Kidney (tissue), 14 donors: Measurements from ENCODE around the gene NOD1. TPM values are rescaled to one million over a fixed set of nuclear protein-coding genes. Genes with fewer than 3 reads are reported as not detected.

Experiments used
- DNase-seq, 5 donors: peaks; one replicate each; pipeline ENCODE4 v3.0.0-alpha.2; 2013 to 2020
- FAIRE-seq: peaks from 2 replicates; lab custom pipeline; 2012; peaks lifted over from hg19 to GRCh38; lab: Jason Lieb, UNC
- H3K27ac ChIP-seq, 2 donors: one replicate each; pipeline ENCODE4 v1.7.0; 2013; ENCODE audit warnings: low read depth in 2 of 2, low read length in 2 of 2, inconsistent platforms in 1 of 2
- H3K27me3 ChIP-seq: one replicate; pipeline ENCODE4 v1.7.1; 2013; ENCODE audit warnings: low read length, inconsistent platforms; ENCODE audit not compliant: control insufficient read depth, insufficient read depth
- H3K36me3 ChIP-seq, 3 donors: one replicate each; pipeline versions ENCODE4 v1.7.0 to v1.7.1; 2013; ENCODE audit warnings: low read length in 3 of 3, control low read depth in 1 of 3, inconsistent platforms in 1 of 3; ENCODE audit not compliant: insufficient read depth in 3 of 3, control insufficient read depth in 2 of 3
- H3K4me1 ChIP-seq, 3 donors: one replicate each; pipeline versions ENCODE4 v1.7.0 to v1.7.1; 2013; ENCODE audit warnings: low read length in 3 of 3, inconsistent platforms in 1 of 3, low read depth in 1 of 3; ENCODE audit not compliant: control insufficient read depth in 2 of 3, insufficient read depth in 2 of 3
- H3K4me3 ChIP-seq, 3 donors: one replicate each; pipeline versions ENCODE4 v1.7.0 to v1.8.1; 2013; ENCODE audit warnings: low read length in 3 of 3, control low read depth in 1 of 3, inconsistent platforms in 1 of 3
- H3K9ac ChIP-seq, 3 donors: one replicate each; pipeline versions ENCODE4 v1.7.0 to v1.7.1; 2013; ENCODE audit warnings: low read length in 3 of 3, control low read depth in 1 of 3, inconsistent platforms in 1 of 3
- H3K9me3 ChIP-seq, 3 donors: one replicate each; pipeline versions ENCODE4 v1.7.0 to v1.7.1; 2013; ENCODE audit warnings: low read length in 3 of 3, control low read depth in 1 of 3, inconsistent platforms in 1 of 3; ENCODE audit not compliant: control insufficient read depth in 2 of 3, insufficient read depth in 1 of 3
- intact Hi-C: fragments of 100-400 bp; cut with DNase I; formaldehyde crosslinking; loops from one replicate; pipeline ENCODE4 v1.11.1; 2022
- polyA plus RNA-seq: library from polyadenylated mRNA; stranded (reverse); fragments of 350-450 nt; fragmentation: Illumina TruSeq; extraction: RNeasy Lipid Tissue Mini Kit (QIAGEN cat#74804); gene quantifications from one replicate; pipeline ENCODE4 v1.2.3, GENCODE V29; 2014; ENCODE audit warnings: low read depth, low replicate concordance; ENCODE audit not compliant: insufficient read depth
- total RNA-seq: library from RNA; stranded (reverse); fragmentation: NEBNext Ultra II Directional; extraction: Animal tissue kit (Norgen Biotek cat#: 25700); gene quantifications from one replicate; pipeline ENCODE4 v1.2.1, GENCODE V29; 2021
- TF ChIP-seq, protein P1 (sequence below): IDR thresholded peaks from 3 replicates; pipeline ENCODE4 v1.5.1; 2012; ENCODE audit warnings: mild to moderate bottlenecking, moderate library complexity, borderline replicate concordance; ENCODE audit not compliant: insufficient read depth; ENCODE audit errors: extremely low read depth
- donor health status: control.
- donor health status: control.
- donor health status: control.
- donor health status: control.
- donor health status: control.
- donor health status: DM: yes; HTN: yes; CAD: no.
- donor health status: Normal renal cell carcinoma (clear cell type).

Gene NOD1
- total and polyA plus RNA-seq, 2 donors from 2014 or later = 3.8 to 15.6 TPM

DNA sequence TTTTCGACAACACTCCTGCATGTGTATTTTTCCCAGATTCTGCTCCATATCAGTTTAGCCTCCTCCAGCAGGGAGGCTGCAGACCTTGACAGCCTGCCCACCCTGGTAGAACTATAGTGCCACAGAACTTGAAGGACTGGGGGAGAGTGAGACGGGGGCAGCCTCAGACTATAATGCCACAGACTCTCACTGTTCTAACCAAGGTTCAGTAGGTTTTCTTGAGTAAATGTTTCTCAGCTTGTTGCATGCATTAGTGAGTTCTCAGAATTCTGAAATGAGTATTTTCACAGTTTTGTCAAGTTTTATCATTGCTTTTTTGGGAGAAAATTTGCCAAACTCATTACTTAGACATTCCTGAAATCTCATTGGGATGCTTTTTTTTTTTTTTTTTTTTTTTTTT is 98.3 kb downstream of the NOD1 start:
- TF ChIP-seq, protein P1, sequence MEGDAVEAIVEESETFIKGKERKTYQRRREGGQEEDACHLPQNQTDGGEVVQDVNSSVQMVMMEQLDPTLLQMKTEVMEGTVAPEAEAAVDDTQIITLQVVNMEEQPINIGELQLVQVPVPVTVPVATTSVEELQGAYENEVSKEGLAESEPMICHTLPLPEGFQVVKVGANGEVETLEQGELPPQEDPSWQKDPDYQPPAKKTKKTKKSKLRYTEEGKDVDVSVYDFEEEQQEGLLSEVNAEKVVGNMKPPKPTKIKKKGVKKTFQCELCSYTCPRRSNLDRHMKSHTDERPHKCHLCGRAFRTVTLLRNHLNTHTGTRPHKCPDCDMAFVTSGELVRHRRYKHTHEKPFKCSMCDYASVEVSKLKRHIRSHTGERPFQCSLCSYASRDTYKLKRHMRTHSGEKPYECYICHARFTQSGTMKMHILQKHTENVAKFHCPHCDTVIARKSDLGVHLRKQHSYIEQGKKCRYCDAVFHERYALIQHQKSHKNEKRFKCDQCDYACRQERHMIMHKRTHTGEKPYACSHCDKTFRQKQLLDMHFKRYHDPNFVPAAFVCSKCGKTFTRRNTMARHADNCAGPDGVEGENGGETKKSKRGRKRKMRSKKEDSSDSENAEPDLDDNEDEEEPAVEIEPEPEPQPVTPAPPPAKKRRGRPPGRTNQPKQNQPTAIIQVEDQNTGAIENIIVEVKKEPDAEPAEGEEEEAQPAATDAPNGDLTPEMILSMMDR = no peak
- no peaks in the 10 kb centered on the region for H3K36me3 ChIP-seq
- no peak for FAIRE-seq
- no peak overlapping the region for H3K27ac ChIP-seq
- intact Hi-C loops = no loop called here
- no peaks in the 10 kb centered on the region for H3K4me1 ChIP-seq
- H3K9me3 ChIP-seq = no peaks in the 10 kb centered on the region
- no peak for DNase-seq
- H3K27me3 ChIP-seq = no peaks in the 10 kb centered on the region
- H3K9ac ChIP-seq = no peak overlapping the region
- no peak overlapping the region for H3K4me3 ChIP-seq

DNA sequence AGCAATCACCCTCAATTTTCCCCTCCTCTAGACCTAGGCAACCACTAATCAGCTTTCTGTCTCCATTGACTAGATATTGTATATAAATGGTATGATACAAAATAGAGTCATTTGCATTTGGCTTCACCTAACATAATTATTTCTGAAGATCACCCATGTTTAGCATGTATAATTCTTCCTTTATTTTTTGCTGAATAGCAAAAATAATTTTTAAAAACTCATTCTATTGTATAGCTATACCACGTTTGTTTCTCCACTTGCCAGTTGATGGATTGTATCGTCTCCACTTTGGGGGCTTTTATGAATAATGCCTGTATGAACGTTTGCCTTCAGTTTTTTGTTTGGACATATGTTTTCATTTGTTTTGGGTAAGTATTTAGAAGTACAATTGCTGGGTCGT is 98.8 kb downstream of the NOD1 start:
- no peak overlapping the region for H3K4me3 ChIP-seq
- no peak overlapping the region for H3K9ac ChIP-seq
- H3K9me3 ChIP-seq = no peaks in the 10 kb centered on the region
- no peak for FAIRE-seq
- no peaks in the 10 kb centered on the region for H3K4me1 ChIP-seq
- intact Hi-C loops = no loop called here
- no peak overlapping the region for H3K27ac ChIP-seq
- H3K36me3 ChIP-seq = no peaks in the 10 kb centered on the region
- H3K27me3 ChIP-seq = no peaks in the 10 kb centered on the region
- TF ChIP-seq, protein P1 = no peak
- DNase-seq = no peak

DNA sequence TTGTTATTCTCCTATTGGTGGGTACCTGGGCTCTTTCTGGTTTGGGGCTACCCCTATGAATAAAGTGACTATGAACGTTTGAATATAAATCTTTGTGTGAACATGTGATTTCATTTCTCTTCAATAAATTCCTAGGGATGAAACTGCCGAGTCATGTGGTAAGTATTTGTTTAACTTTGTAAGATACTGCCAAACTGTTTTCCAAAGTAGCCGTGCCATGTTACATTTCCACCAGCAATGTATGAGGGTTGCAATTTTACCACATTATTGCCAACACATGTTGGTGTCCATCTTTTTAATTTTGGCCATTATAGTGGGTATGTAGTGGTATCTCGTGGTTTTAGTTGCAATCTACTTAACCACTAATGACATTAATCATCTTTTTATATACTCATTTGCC is 99.5 kb downstream of the NOD1 start:
- TF ChIP-seq, protein P1 = no peak
- Histone ChIP-seq H3K4me3 (no peak overlapping the region), H3K9ac (no peak overlapping the region), H3K27me3 (no peaks in the 10 kb centered on the region), H3K9me3 (no peaks in the 10 kb centered on the region), H3K36me3 (no peaks in the 10 kb centered on the region), H3K4me1 (no peaks in the 10 kb centered on the region), H3K27ac (no peak overlapping the region)
- FAIRE-seq (no peak), DNase-seq (no peak)
- intact Hi-C loops = no loop called here

DNA sequence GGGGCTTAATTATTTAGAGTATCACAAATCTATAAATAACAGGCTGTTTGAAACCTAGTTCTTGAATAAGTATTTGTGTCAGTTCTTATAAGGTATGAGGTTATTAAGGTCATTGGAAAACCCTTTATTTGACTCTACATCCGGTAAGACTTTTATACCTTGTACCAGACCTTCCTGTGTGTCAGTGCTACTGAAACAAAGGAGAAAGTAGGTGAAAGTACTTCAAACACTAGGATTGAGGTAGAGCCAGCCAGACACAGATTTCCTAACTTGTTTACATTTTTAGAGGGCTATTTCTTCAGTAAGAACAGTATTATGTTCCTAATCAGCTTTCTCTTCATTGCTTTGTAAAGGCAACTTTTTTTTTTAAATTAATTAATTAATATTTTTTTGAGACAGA is 100.3 kb downstream of the NOD1 start:
- no peaks in the 10 kb centered on the region for H3K36me3 ChIP-seq
- no peaks in the 10 kb centered on the region for H3K9me3 ChIP-seq
- TF ChIP-seq, protein P1 = no peak
- intact Hi-C loops = no loop called here
- H3K9ac ChIP-seq = no peak overlapping the region
- no peak overlapping the region for H3K27ac ChIP-seq
- no peaks in the 10 kb centered on the region for H3K4me1 ChIP-seq
- DNase-seq = no peak
- no peak overlapping the region for H3K4me3 ChIP-seq
- H3K27me3 ChIP-seq = no peaks in the 10 kb centered on the region
- FAIRE-seq = no peak
